GM18517 (cell line): Measurements from ENCODE around the gene DUOXA2.
A peak's percentile ranks its signal among the peaks of the same experiment; 100 is the strongest.

Experiments
- ATAC-seq: cut with Tn5 transposase; IDR thresholded peaks from one replicate; pipeline ENCODE4 v1.9.1; 2021; ENCODE audit warnings: mild to moderate bottlenecking, moderate library complexity; ENCODE audit not compliant: unreplicated experiment

DUOXA2 gene

GRCh38 chr15:45116482-45117307 lies 2.6 kb downstream of the DUOXA2 start:
- ATAC-seq = no peak

GRCh38 chr15:45117308-45118130 lies 3.4 kb downstream of the DUOXA2 start:
- peak; percentile 21 for ATAC-seq

- ATAC-seq = peak; percentile 91
Observed at GRCh38 chr15:45118131-45118588, 4.0 kb downstream of the DUOXA2 start.

GRCh38 chr15:45118996-45119395 lies 4.9 kb downstream of the DUOXA2 start:
- no peak for ATAC-seq

GRCh38 chr15:45120081-45120972 lies 6.2 kb downstream of the DUOXA2 start:
- no peak for ATAC-seq

- no peak for ATAC-seq
Observed at GRCh38 chr15:45121020-45121419, 6.9 kb downstream of the DUOXA2 start.

- no peak for ATAC-seq
Observed at GRCh38 chr15:45121706-45122417, 7.7 kb downstream of the DUOXA2 start.

GRCh38 chr15:45122719-45123118 lies 8.6 kb downstream of the DUOXA2 start:
- no peak for ATAC-seq

GRCh38 chr15:45123397-45123796 lies 9.3 kb downstream of the DUOXA2 start:
- ATAC-seq = no peak

GRCh38 chr15:45126535-45127158 lies 12.5 kb downstream of the DUOXA2 start:
- no peak for ATAC-seq

- no peak for ATAC-seq
Observed at GRCh38 chr15:45128971-45129639, 15.0 kb downstream of the DUOXA2 start.

GRCh38 chr15:45129651-45130129 lies 15.6 kb downstream of the DUOXA2 start, which contains the start of the genes DUOX1 and DUOXA1:
DUOX1 (plus strand) TSS chr15:45129994; CDS start chr15:45131967, 1,973 bp downstream.
DUOXA1 (minus strand) TSS chr15:45129879; CDS start chr15:45123014, 6,865 bp downstream.
- ATAC-seq = no peak

- no peak for ATAC-seq
Observed at GRCh38 chr15:45130291-45131000, 16.3 kb downstream of the DUOXA2 start.

GRCh38 chr15:45131510-45131909 lies 17.4 kb downstream of the DUOXA2 start:
- ATAC-seq = no peak

- no peak for ATAC-seq
Observed at GRCh38 chr15:45132844-45133560, 18.9 kb downstream of the DUOXA2 start.

- no peak for ATAC-seq
Observed at GRCh38 chr15:45133561-45133920, 19.4 kb downstream of the DUOXA2 start.

- no peak for ATAC-seq
Observed at GRCh38 chr15:45134046-45134445, 19.9 kb downstream of the DUOXA2 start.
